SKM-1 treated with dmso at 0.1 percent for 144 hours (cell line): ENCODE data around the gene MT1M.
"Not testable (repeated sequence)": the region's sequence is repeated elsewhere in the genome, so short reads cannot be mapped to it uniquely, and the experiment has no call there.

ENCODE experiments used
- DNase-seq: peaks from one replicate; lab custom pipeline; 2025; ENCODE audit not compliant: unreplicated experiment; lab: John Stamatoyannopoulos, UW

MT1M gene

GRCh38 chr16:56645838-56646237 lies 13.4 kb downstream of the MT1M start:
- DNase-seq = no peak

GRCh38 chr16:56647641-56648431 lies 15.4 kb downstream of the MT1M start:
- no peak for DNase-seq

DNA sequence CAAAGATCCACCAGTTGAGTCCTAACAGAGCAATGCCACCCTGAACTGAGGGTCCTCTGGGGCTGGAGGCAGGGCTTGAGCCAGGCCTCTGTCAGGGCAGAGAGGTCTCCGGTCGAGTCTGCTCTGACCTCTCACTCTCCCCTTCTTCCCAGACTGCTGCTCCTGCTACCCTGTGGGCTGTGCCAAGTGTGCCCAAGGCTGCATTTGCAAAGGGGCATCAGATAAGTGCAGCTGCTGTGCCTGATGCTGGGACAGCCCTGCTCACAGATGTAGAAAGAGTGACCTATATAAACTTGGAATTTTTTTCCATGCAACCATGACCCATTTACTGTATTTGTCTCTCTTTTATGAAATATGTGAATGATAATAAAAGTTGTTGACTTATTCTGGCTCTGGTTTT lies 16.8 kb downstream of the MT1M start:
- DNase-seq = no peak

- no peak for DNase-seq
Measured at GRCh38 chr16:56649820-56650219, 17.4 kb downstream of the MT1M start.

- no peak for DNase-seq
Measured at GRCh38 chr16:56651586-56651985, 19.1 kb downstream of the MT1M start, which contains the start of gene MT1B. Gene MT1B, plus strand, starts transcription at chr16:56651886. Its CDS starts 68 bp downstream, at chr16:56651954.

- DNase-seq = no peak
Measured at GRCh38 chr16:56652600-56652999, 20.1 kb downstream of the MT1M start.

GRCh38 chr16:56653218-56653617 lies 20.8 kb downstream of the MT1M start:
- DNase-seq = no peak

GRCh38 chr16:56657555-56658326 lies 25.3 kb downstream of the MT1M start, which contains the start of gene MT1F:
Gene MT1F, plus strand, starts transcription at chr16:56657959. Its CDS starts 100 bp downstream, at chr16:56658059.
- peak; percentile 35 for DNase-seq

DNA sequence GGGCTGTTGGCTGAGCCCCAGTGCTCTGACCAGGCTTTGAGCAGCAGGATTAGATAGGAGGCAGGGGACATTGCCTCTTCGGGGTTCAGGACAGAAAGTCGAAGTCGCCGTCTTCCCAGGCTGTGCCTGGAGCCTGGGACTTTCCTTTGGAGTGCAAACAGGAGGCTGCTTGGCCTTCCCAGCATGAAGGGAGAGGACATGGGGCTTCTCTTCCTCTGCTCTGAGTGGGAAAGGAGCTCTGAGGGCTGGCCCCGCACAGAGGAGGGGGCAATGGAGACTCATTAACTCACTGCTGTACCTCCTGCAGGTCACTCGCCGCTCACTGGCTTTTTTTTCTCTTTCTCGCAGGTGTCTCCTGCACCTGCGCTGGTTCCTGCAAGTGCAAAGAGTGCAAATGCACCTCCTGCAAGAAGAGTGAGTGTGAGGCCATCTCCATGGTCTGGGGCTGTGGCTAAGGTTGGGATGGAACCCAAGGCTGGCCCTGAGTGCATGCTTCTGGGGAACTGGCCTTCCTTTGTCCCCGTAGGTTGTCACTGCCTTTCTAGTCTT lies 25.9 kb downstream of the MT1M start:
- DNase-seq = no peak

GRCh38 chr16:56662357-56663354 lies 30.2 kb downstream of the MT1M start:
- DNase-seq = no peak

DNA sequence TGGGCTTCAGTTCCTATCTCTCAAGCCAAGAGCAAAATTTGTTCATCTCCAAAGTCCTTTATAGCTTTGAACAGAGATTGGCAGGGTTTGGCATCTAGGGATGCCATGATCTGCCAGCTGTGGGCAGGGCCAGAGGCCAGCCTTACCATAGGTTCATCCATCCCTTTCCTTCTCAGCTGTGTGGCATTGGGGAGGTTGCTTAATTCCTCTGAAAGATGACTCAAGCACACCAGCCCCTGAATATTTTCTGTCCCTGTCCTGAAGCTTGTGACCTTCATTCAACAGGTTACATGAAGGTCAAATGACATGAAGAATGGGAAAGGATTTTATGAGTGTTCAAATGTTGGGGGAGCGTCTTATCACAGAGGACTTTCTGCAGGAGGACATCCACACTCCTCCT lies 32.0 kb downstream of the MT1M start:
- no peak for DNase-seq

GRCh38 chr16:56665286-56666261 lies 33.1 kb downstream of the MT1M start:
- not testable (repeated sequence) for DNase-seq

DNA sequence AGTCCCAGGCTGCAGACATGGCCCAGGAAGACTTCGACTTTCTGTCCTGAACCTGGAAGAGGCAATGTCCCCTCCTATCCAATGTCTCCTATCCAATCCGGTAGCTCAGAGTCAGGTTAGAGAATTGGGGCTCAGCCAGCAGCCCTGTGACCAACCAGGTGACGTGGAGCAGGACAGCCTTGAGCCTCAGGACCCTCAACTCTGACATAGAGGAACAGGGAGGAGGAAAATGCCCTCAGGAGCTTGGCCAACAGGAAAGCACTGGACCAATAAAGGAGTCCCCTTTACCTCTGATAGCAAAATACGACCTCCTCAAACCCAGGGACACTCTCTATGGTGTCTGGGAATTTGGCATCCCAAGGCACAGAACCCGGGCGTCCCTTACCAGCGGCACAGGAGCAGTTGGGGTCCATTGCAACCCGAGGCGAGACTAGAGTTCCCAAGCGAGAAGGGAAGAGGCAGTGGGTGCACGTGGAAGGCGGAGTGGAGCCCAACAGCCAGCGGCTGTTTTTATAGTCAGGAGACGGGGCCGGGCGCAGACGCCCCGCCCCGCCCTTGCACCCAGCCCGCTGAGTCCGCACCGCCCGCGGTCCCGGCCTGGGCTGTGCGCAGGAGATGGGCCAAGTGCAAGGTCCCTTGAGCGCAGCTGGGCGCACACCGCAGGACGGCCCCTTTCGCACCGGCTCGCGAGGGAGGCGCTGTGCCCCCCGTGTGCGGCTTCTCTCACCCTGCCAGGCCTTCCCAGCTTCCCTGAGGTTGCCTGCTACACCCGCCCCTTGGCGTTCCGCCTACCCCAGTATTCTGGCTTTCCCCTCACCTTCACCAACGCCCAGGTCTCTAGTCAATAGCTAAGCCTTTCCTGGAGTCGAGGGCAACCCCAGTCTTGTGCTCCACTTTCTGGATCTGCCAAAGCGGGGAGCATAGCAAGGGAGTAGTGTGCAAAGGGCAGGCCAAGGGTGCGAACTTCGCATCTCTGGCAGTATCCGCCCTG lies 35.4 kb downstream of the MT1M start, which contains the start of gene MT1G:
MT1G (minus strand) TSS at position 485 of the 991 bp plus-strand sequence; CDS start at position 413, 72 bp downstream.
- no peak for DNase-seq

DNA sequence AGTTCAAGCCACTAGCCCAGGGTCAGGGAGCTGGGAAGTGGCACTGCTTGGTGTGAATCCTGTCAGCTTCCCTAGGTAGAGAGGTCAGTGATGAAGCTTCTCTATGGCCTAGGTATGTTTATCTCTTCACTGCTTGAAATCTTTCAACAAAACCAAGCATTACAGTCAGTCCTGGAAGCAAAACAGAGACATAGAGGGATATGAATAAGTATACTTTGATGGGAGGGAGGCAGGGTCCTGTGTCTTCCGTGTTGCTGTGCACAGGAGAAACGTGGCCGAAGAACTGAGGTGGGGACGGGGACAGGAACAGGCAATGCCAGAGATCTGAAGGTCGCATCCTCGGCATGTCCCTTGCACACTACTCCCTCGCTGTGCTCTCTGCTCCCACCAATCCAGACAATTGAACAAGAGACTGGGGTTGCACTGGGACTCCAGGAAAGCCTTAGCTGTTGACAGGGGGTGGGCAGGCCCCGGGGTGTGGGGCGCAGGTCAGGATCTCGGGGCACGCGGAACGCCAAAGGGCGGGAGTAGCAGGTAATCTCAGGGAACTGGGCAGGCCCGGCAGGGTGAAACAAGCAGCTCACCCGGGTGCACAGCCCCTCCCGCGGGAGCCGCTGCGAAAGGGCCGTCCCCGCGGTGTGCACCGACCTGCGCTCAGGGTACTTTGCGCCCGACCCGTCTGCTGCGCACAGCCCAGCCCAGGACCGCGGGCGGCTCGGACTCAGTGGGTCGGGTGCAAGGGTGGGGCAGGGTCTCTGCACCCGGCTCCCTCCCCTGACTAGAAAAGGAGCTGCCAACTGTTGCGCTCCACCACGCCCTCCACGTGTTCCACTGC lies 36.8 kb downstream of the MT1M start, which contains the start of gene MT1H:
MT1H (plus strand) TSS at position 810 of the 835 bp plus-strand sequence. CDS start 71 bp downstream, outside the sequence.
- no peak for DNase-seq

- DNase-seq = no peak
Measured at GRCh38 chr16:56669840-56670619, 37.6 kb downstream of the MT1M start.

- no peak for DNase-seq
Measured at GRCh38 chr16:56670620-56670934, 38.1 kb downstream of the MT1M start.
